GM19324 (cell line): Measurements from ENCODE around the gene STARD3NL.

Experiments
- ATAC-seq: cut with Tn5 transposase; IDR thresholded peaks from one replicate; pipeline ENCODE4 v1.9.1; 2021; ENCODE audit warnings: mild to moderate bottlenecking, moderate library complexity; ENCODE audit not compliant: unreplicated experiment, low FRiP score

STARD3NL gene

GRCh38 chr7:38181111-38181510 lies 3.1 kb downstream of the STARD3NL start:
- ATAC-seq = no peak

GRCh38 chr7:38182450-38182849 lies 4.4 kb downstream of the STARD3NL start:
- no peak for ATAC-seq

GRCh38 chr7:38185395-38186307 lies 7.6 kb downstream of the STARD3NL start:
- ATAC-seq = no peak

GRCh38 chr7:38186593-38187314 lies 8.7 kb downstream of the STARD3NL start:
- ATAC-seq = no peak

GRCh38 chr7:38187794-38188440 lies 9.9 kb downstream of the STARD3NL start:
- ATAC-seq = no peak

GRCh38 chr7:38189231-38189938 lies 11.3 kb downstream of the STARD3NL start:
- no peak for ATAC-seq

- ATAC-seq = no peak
These were observed 12.0 kb downstream of the STARD3NL start for GRCh38 chr7:38190011-38190410.

- ATAC-seq = no peak
These were observed 13.7 kb downstream of the STARD3NL start for GRCh38 chr7:38191791-38192190.

GRCh38 chr7:38192327-38192726 lies 14.3 kb downstream of the STARD3NL start:
- no peak for ATAC-seq

GRCh38 chr7:38195804-38196595 lies 18.0 kb downstream of the STARD3NL start:
- no peak for ATAC-seq

- ATAC-seq = no peak
These were observed 20.3 kb downstream of the STARD3NL start for GRCh38 chr7:38198366-38198765.

- ATAC-seq = no peak
These were observed 21.1 kb downstream of the STARD3NL start for GRCh38 chr7:38199154-38199553.

GRCh38 chr7:38199782-38200181 lies 21.7 kb downstream of the STARD3NL start:
- no peak for ATAC-seq

- no peak for ATAC-seq
These were observed 28.0 kb downstream of the STARD3NL start for GRCh38 chr7:38206071-38206470.

GRCh38 chr7:38207843-38208242 lies 29.8 kb downstream of the STARD3NL start:
- no peak for ATAC-seq

- ATAC-seq = no peak
These were observed 33.4 kb downstream of the STARD3NL start for GRCh38 chr7:38211486-38211885.

- ATAC-seq = no peak
These were observed 33.9 kb downstream of the STARD3NL start for GRCh38 chr7:38211940-38212339.

GRCh38 chr7:38215115-38215514 lies 37.1 kb downstream of the STARD3NL start:
- no peak for ATAC-seq

GRCh38 chr7:38215735-38216670 lies 38.0 kb downstream of the STARD3NL start:
- peak; percentile 82 for ATAC-seq
